Neural cell (in vitro differentiated cells): ENCODE results near the gene NCOA7. TPM values are rescaled to one million over a fixed set of nuclear protein-coding genes. Genes with fewer than 3 reads are reported as not detected.

Source experiments
- H2AFZ ChIP-seq: fragments of 200-600, 300-800 bp; sonication (generic), shearing (Covaris generic); 2 replicates; pipeline ENCODE4 v1.6.0; 2014; ENCODE audit warnings: low read depth, mild to moderate bottlenecking, antibody characterized with exemption, low read length, moderate library complexity
- H3F3A ChIP-seq: fragments of 200-600 bp; shearing (Covaris generic); 2 replicates; pipeline ENCODE4 v1.6.1; 2016; ENCODE audit warnings: mild to moderate bottlenecking, moderate library complexity, mixed read lengths, antibody characterized with exemption, low read length; ENCODE audit not compliant: insufficient read depth, poor library complexity, severe bottlenecking
- H3K27ac ChIP-seq: fragments of 200-600, 300-800 bp; sonication (generic), shearing (Covaris generic); 2 replicates; pipeline ENCODE4 v1.5.1; 2014; ENCODE audit warnings: mild to moderate bottlenecking, low read length, moderate library complexity
- H3K27me3 ChIP-seq: fragments of 300-800, 200-600 bp; sonication (generic), shearing (Covaris generic); 2 replicates; pipeline ENCODE4 v1.6.0; 2014; ENCODE audit warnings: mild to moderate bottlenecking, low read depth, low read length, moderate library complexity; ENCODE audit not compliant: insufficient read depth
- H3K36me3 ChIP-seq: fragments of 300-800, 200-600 bp; sonication (generic), shearing (Covaris generic); 2 replicates; pipeline ENCODE4 v1.5.1; 2014; ENCODE audit warnings: mild to moderate bottlenecking, antibody characterized with exemption, low read length, moderate library complexity; ENCODE audit not compliant: insufficient read depth
- H3K4me2 ChIP-seq: fragments of 300-800, 200-600 bp; sonication (generic), shearing (Covaris generic); 2 replicates; pipeline ENCODE4 v1.6.0; 2014; ENCODE audit warnings: mild to moderate bottlenecking, low read length
- H3K4me3 ChIP-seq: fragments of 300-800, 200-600 bp; sonication (generic), shearing (Covaris generic); 2 replicates; pipeline ENCODE4 v1.5.1; 2014; ENCODE audit warnings: mild to moderate bottlenecking, low read length, moderate library complexity
- H3K79me2 ChIP-seq: fragments of 200-600 bp; shearing (Covaris generic); replicated peaks from 2 replicates; pipeline ENCODE4 v1.6.0; 2014; ENCODE audit warnings: mild to moderate bottlenecking, low read length, moderate library complexity; ENCODE audit not compliant: insufficient read depth
- H3K9ac ChIP-seq: fragments of 300-800, 200-600 bp; sonication (generic), shearing (Covaris generic); 2 replicates; pipeline ENCODE4 v1.6.1; 2016; ENCODE audit warnings: mild to moderate bottlenecking, low read length, mixed read lengths
- H3K9me2 ChIP-seq: fragments of 200-600 bp; shearing (Covaris generic); 2 replicates; pipeline ENCODE4 v1.6.1; 2016; ENCODE audit warnings: mild to moderate bottlenecking, low read length, mixed read lengths; ENCODE audit not compliant: insufficient read depth
- H3K9me3 ChIP-seq: fragments of 200-600, 300-800 bp; sonication (generic), shearing (Covaris generic); 2 replicates; pipeline ENCODE4 v1.6.1; 2016; ENCODE audit warnings: mild to moderate bottlenecking, mixed run types, low read length, moderate library complexity, mixed read lengths
- H4K20me1 ChIP-seq: fragments of 200-600 bp; shearing (Covaris generic); 2 replicates; pipeline ENCODE4 v1.6.1; 2016; ENCODE audit warnings: mild to moderate bottlenecking, mixed run types; ENCODE audit not compliant: insufficient read depth
- EP300 ChIP-seq: fragments of 450-650 bp; conservative IDR thresholded peaks from 2 replicates; pipeline ENCODE4 v1.6.1; 2014; ENCODE audit warnings: antibody characterized with exemption, mild to moderate bottlenecking, moderate library complexity; ENCODE audit not compliant: poor library complexity, severe bottlenecking
- EZH2 ChIP-seq: fragments of 200-600, 300-800 bp; shearing (Covaris generic), sonication (generic); IDR thresholded peaks from 2 replicates; pipeline ENCODE4 v1.6.1; 2014; ENCODE audit warnings: antibody characterized with exemption, low read length, borderline replicate concordance, mild to moderate bottlenecking; ENCODE audit not compliant: insufficient read depth, poor library complexity, severe bottlenecking
- MXI1 ChIP-seq: fragments of 450-650 bp; conservative IDR thresholded peaks from 2 replicates; pipeline ENCODE4 v1.6.1; 2014; ENCODE audit warnings: antibody characterized with exemption, mild to moderate bottlenecking; ENCODE audit not compliant: poor library complexity, severe bottlenecking
- POLR2AphosphoS5 ChIP-seq: IDR thresholded peaks from 2 replicates; pipeline ENCODE4 v1.6.1; 2012
- RAD21 ChIP-seq: fragments of 450-650 bp; conservative IDR thresholded peaks from 2 replicates; pipeline ENCODE4 v1.6.1; 2014; ENCODE audit warnings: antibody characterized with exemption, mild to moderate bottlenecking, moderate library complexity
- SMC3 ChIP-seq: fragments of 450-650 bp; conservative IDR thresholded peaks from 2 replicates; pipeline ENCODE4 v1.6.1; 2014; ENCODE audit warnings: antibody characterized with exemption, mild to moderate bottlenecking, moderate library complexity; ENCODE audit not compliant: poor library complexity
- TAF1 ChIP-seq: IDR thresholded peaks from 2 replicates; pipeline ENCODE4 v1.6.1; 2012; ENCODE audit warnings: low read depth
- polyA plus RNA-seq: library from polyadenylated mRNA; depleted of rRNA; stranded (reverse); fragments of >200 nt; gene quantifications from 2 replicates; pipeline ENCODE4 v1.2.3, GENCODE V29; 2014
- TF ChIP-seq, protein P1 (sequence below): fragments of 450-650 bp; IDR thresholded peaks from 2 replicates; pipeline ENCODE4 v1.5.1; 2014; ENCODE audit warnings: antibody characterized with exemption, mild to moderate bottlenecking, moderate library complexity; ENCODE audit not compliant: poor library complexity, severe bottlenecking
- TF ChIP-seq, protein P2 (sequence below): IDR thresholded peaks from 2 replicates; pipeline ENCODE4 v1.6.1; 2012; ENCODE audit warnings: borderline replicate concordance

NCOA7 gene
- polyA plus RNA-seq, 1 donor from 2014 or later = 17.1 TPM

DNA sequence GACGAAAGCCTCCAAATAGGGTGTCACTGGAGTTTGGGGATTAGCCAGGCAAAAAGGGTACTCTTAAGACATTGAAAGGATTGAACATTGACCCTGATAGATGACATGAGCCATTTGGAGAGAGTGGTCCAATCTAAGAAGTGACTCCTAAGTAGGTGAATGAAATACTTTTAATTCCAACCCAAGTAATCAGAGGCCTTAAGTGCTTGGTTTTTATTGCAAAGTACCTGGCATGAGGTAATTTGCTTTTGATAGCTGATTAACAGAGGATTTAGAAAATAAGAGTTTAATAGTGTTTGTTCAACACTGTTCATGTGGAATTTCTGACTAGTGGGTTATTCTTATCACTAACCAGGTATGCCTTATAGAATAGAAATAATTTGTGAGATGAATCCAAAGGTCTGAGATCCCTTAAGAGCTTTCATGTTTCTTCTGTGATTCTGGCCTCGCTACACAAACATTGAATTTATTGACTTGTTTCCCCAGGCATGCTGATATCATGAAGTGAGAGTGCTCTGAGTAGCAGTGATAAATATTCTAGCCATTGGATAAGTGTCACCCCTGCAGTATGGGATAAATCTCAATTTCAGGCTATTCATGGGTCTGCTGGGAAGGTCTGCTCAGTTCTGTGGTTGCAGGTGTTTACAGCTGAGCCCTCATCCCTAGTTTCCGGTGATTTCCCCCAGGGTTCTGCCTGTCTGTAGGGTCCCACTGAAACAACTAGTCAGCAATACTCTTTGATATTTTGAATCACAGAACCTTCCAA lies 6.5 kb downstream of the NCOA7 start:
- no peak overlapping the region for H3K27ac ChIP-seq
- H3K4me2 ChIP-seq = no peak overlapping the region
- TF ChIP-seq, protein P1, sequence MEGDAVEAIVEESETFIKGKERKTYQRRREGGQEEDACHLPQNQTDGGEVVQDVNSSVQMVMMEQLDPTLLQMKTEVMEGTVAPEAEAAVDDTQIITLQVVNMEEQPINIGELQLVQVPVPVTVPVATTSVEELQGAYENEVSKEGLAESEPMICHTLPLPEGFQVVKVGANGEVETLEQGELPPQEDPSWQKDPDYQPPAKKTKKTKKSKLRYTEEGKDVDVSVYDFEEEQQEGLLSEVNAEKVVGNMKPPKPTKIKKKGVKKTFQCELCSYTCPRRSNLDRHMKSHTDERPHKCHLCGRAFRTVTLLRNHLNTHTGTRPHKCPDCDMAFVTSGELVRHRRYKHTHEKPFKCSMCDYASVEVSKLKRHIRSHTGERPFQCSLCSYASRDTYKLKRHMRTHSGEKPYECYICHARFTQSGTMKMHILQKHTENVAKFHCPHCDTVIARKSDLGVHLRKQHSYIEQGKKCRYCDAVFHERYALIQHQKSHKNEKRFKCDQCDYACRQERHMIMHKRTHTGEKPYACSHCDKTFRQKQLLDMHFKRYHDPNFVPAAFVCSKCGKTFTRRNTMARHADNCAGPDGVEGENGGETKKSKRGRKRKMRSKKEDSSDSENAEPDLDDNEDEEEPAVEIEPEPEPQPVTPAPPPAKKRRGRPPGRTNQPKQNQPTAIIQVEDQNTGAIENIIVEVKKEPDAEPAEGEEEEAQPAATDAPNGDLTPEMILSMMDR = no peak
- no peak for TF ChIP-seq SMC3
- H3K27me3 ChIP-seq = no peaks in the 10 kb centered on the region
- no peak overlapping the region for H2AFZ ChIP-seq
- H3K9me3 ChIP-seq = no peaks in the 10 kb centered on the region
- H3K79me2 ChIP-seq = peaks cover 22% of the 10 kb centered on the region
- H3K9ac ChIP-seq = no peak overlapping the region
- H3K4me3 ChIP-seq = no peak overlapping the region
- no peaks in the 10 kb centered on the region for H3K9me2 ChIP-seq
- no peaks in the 10 kb centered on the region for H3F3A ChIP-seq
- no peaks in the 10 kb centered on the region for H3K36me3 ChIP-seq
- H4K20me1 ChIP-seq = no peaks in the 10 kb centered on the region

DNA sequence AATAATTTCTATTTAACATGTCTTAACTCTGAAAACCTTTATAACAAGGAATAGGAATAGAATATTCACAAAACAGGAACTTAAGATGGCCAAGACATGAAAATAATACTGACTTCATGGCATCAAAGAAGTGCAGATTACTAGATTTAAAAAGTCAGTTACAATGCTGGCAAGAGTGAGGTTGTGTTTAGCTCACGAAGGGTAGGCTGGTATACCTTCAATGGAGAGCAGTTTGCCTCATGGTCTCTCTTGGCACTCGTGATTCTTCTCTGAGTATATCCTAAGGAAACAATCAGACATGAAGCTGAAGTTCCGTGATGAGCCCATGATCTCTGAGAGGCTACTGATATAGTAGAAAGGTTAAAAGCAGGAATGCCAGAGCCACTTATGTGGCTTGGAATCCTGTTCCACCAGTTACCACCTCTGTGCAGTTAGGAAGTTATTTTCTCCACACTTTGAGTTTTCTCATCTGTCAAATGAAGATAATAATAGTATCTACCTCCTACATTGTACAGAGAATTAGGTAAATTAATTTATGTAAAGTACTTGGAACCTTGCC lies 7.2 kb downstream of the NCOA7 start:
- Histone ChIP-seq H3K4me2 (no peak overlapping the region), H3K27me3 (no peaks in the 10 kb centered on the region), H3K79me2 (peaks cover 16% of the 10 kb centered on the region), H2AFZ (no peak overlapping the region), H3F3A (no peaks in the 10 kb centered on the region), H3K9me3 (no peaks in the 10 kb centered on the region), H3K27ac (no peak overlapping the region), H3K9ac (no peak overlapping the region), H3K9me2 (no peaks in the 10 kb centered on the region), H4K20me1 (no peaks in the 10 kb centered on the region), H3K36me3 (no peaks in the 10 kb centered on the region), H3K4me3 (no peak overlapping the region)
- TF ChIP-seq TAF1 = no peak
- no peak for TF ChIP-seq EZH2
- TF ChIP-seq SMC3 = no peak
- TF ChIP-seq MXI1 = no peak
- TF ChIP-seq POLR2AphosphoS5 = no peak
- TF ChIP-seq RAD21 = no peak
- TF ChIP-seq, protein P1 = no peak
- TF ChIP-seq, protein P2, sequence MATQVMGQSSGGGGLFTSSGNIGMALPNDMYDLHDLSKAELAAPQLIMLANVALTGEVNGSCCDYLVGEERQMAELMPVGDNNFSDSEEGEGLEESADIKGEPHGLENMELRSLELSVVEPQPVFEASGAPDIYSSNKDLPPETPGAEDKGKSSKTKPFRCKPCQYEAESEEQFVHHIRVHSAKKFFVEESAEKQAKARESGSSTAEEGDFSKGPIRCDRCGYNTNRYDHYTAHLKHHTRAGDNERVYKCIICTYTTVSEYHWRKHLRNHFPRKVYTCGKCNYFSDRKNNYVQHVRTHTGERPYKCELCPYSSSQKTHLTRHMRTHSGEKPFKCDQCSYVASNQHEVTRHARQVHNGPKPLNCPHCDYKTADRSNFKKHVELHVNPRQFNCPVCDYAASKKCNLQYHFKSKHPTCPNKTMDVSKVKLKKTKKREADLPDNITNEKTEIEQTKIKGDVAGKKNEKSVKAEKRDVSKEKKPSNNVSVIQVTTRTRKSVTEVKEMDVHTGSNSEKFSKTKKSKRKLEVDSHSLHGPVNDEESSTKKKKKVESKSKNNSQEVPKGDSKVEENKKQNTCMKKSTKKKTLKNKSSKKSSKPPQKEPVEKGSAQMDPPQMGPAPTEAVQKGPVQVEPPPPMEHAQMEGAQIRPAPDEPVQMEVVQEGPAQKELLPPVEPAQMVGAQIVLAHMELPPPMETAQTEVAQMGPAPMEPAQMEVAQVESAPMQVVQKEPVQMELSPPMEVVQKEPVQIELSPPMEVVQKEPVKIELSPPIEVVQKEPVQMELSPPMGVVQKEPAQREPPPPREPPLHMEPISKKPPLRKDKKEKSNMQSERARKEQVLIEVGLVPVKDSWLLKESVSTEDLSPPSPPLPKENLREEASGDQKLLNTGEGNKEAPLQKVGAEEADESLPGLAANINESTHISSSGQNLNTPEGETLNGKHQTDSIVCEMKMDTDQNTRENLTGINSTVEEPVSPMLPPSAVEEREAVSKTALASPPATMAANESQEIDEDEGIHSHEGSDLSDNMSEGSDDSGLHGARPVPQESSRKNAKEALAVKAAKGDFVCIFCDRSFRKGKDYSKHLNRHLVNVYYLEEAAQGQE = no peak
- no peak for TF ChIP-seq EP300
